ENCODE measurements around the gene DNAL4.

Gene DNAL4

GRCh38 chr22:38748487-38749136 is 45.3 kb downstream of the DNAL4 start:
- Mint-ChIP-seq H3K4me1 (peaks cover 46% of the 10 kb centered on the region), H3K36me3 (peaks cover 58% of the 10 kb centered on the region), H3K4me3 (no peak overlapping the region), H3K27me3 (no peaks in the 10 kb centered on the region), H3K27ac (no peak overlapping the region), H3K9me3 (no peaks in the 10 kb centered on the region)
- ATAC-seq, result no peak

GRCh38 chr22:38745676-38746460 is 48.1 kb downstream of the DNAL4 start:
- no peak overlapping the region for H3K27ac Mint-ChIP-seq
- ATAC-seq, result no peak
- H3K9me3 Mint-ChIP-seq, result no peaks in the 10 kb centered on the region
- peaks cover 51% of the 10 kb centered on the region for H3K36me3 Mint-ChIP-seq
- H3K4me1 Mint-ChIP-seq, result peaks cover 18% of the 10 kb centered on the region
- H3K27me3 Mint-ChIP-seq, result no peaks in the 10 kb centered on the region
- no peak overlapping the region for H3K4me3 Mint-ChIP-seq

GRCh38 chr22:38744981-38745380 is 49.0 kb downstream of the DNAL4 start:
- no peak for ATAC-seq
- Mint-ChIP-seq H3K4me1 (peaks cover 10% of the 10 kb centered on the region), H3K4me3 (no peak overlapping the region), H3K27me3 (no peaks in the 10 kb centered on the region), H3K9me3 (no peaks in the 10 kb centered on the region), H3K27ac (no peak overlapping the region), H3K36me3 (peaks cover 49% of the 10 kb centered on the region)

DNA sequence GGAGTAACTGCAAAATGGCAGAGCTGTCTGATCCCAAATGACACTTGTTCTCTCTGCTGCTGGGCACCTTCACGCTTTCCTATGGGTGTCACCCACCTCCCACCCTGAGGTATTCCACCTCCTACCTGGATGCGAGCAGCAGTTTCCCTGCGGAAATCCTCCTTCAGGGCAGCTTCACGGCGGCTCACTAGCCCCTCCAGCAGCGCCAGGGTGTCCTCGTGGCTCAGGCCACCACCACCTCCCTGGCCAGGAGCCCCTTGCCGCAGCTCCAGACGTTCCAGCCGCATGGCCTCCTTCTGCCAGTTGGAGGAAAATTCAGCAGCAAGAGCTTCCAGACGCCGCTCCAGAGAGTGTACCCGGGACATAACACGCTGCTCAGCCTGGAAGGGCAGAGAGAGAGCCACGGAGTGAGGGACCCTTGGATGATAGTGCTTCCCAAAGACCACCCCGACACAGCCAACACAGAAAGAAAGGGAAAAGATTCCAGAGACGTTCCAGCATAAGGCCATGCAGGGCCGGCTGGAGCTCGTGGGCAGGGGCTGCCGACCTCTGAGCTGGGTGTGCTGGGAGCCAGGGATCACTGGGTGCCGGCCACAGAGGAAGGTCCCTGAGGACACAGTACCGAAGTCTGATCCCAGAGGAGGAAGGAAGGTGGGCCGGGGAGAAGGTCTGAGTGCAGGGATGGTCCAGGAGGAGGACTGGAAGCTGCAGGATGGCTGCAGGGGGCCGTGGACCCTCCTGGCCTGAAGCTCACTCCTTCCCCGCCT is 51.6 kb downstream of the DNAL4 start:
- ATAC-seq, result no peak
- Mint-ChIP-seq H3K27ac (no peak overlapping the region), H3K36me3 (peaks cover 62% of the 10 kb centered on the region), H3K27me3 (no peaks in the 10 kb centered on the region), H3K4me3 (no peak overlapping the region), H3K4me1 (peaks cover 7% of the 10 kb centered on the region), H3K9me3 (no peaks in the 10 kb centered on the region)

- peaks cover 70% of the 10 kb centered on the region for H3K36me3 Mint-ChIP-seq
- no peak for ATAC-seq
- H3K27ac Mint-ChIP-seq, result no peak overlapping the region
- H3K4me3 Mint-ChIP-seq, result no peak overlapping the region
- peaks cover 15% of the 10 kb centered on the region for H3K4me1 Mint-ChIP-seq
- H3K27me3 Mint-ChIP-seq, result no peaks in the 10 kb centered on the region
- no peaks in the 10 kb centered on the region for H3K9me3 Mint-ChIP-seq
These were observed 52.4 kb downstream of the DNAL4 start for GRCh38 chr22:38741576-38741975.

- Mint-ChIP-seq H3K27ac (no peak overlapping the region), H3K9me3 (no peaks in the 10 kb centered on the region), H3K36me3 (peaks cover 73% of the 10 kb centered on the region), H3K27me3 (no peaks in the 10 kb centered on the region), H3K4me3 (no peak overlapping the region), H3K4me1 (peaks cover 19% of the 10 kb centered on the region)
- no peak for ATAC-seq
These were observed 52.8 kb downstream of the DNAL4 start for GRCh38 chr22:38741166-38741565.

DNA sequence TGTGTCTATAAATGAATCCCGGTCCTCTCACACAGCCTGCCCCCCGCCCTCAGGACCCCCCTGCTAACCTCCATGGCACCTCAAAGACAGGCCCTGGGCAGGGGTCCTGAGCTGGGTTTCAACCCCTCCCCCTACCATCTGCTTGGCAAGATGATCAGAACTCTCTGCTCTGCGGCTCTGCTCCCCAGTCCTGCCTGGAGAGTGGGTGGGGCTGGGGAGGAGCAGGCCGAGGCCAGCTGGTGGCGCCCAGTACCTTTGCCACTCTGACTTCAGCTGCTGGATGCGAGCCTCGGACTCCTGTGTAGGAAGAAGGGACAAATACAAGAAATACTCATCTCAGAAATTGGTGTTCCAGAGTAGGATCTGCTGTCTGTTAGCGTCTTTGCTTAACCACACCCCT is 53.2 kb downstream of the DNAL4 start:
- Mint-ChIP-seq H3K4me1 (peaks cover 23% of the 10 kb centered on the region), H3K27ac (no peak overlapping the region), H3K9me3 (no peaks in the 10 kb centered on the region), H3K36me3 (peaks cover 75% of the 10 kb centered on the region), H3K4me3 (no peak overlapping the region), H3K27me3 (no peaks in the 10 kb centered on the region)
- ATAC-seq, result no peak

GRCh38 chr22:38740116-38740723 is 53.7 kb downstream of the DNAL4 start:
- Mint-ChIP-seq H3K36me3 (peaks cover 72% of the 10 kb centered on the region), H3K27ac (no peak overlapping the region), H3K27me3 (no peaks in the 10 kb centered on the region), H3K4me1 (peaks cover 29% of the 10 kb centered on the region), H3K9me3 (no peaks in the 10 kb centered on the region), H3K4me3 (no peak overlapping the region)
- ATAC-seq, result no peak

GRCh38 chr22:38739300-38740055 is 54.5 kb downstream of the DNAL4 start:
- Mint-ChIP-seq H3K27me3 (no peaks in the 10 kb centered on the region), H3K36me3 (peaks cover 74% of the 10 kb centered on the region), H3K9me3 (no peaks in the 10 kb centered on the region), H3K4me1 (peaks cover 36% of the 10 kb centered on the region), H3K4me3 (no peak overlapping the region), H3K27ac (no peak overlapping the region)
- no peak for ATAC-seq

DNA sequence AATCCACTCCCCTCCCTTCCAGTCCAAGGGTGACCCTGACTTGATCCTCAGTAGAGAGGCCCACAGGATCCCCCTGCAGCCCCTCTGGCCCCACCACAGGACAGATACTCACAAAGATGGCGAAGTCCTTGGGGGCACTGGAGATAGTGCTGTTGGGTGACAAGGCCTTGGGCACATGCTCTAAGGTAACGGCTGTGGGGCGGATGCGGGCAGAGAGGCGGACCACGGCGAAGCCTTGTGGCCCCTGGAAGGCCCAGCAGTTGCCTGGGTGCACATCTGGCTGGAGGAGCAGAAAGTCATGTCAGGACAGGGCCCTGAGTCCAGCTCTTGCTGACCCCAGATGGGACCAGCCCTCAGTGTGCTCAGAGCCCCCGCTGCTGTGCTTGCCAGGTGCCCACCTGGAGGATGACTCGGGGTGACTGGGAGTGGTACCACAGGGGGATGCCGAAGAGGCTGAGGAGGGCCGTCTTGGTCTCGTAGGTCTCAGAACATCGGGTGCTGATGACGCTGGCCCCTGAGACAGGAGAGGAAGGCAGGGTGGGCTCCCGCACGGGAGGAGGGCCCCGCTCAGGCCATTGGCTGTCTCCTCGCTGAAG is 55.4 kb downstream of the DNAL4 start:
- Mint-ChIP-seq H3K4me3 (no peak overlapping the region), H3K9me3 (no peaks in the 10 kb centered on the region), H3K36me3 (peaks cover 76% of the 10 kb centered on the region), H3K4me1 (peaks cover 45% of the 10 kb centered on the region), H3K27ac (no peak overlapping the region), H3K27me3 (no peaks in the 10 kb centered on the region)
- no peak for ATAC-seq

GRCh38 chr22:38737302-38738060 is 56.5 kb downstream of the DNAL4 start:
- H3K4me1 Mint-ChIP-seq, result peaks cover 55% of the 10 kb centered on the region
- H3K27ac Mint-ChIP-seq, result peak overlapping the region; percentile 86
- peaks cover 76% of the 10 kb centered on the region for H3K36me3 Mint-ChIP-seq
- no peaks in the 10 kb centered on the region for H3K9me3 Mint-ChIP-seq
- H3K4me3 Mint-ChIP-seq, result no peak overlapping the region
- ATAC-seq, result no peak
- H3K27me3 Mint-ChIP-seq, result no peaks in the 10 kb centered on the region

- Mint-ChIP-seq H3K27me3 (no peaks in the 10 kb centered on the region), H3K36me3 (peaks cover 70% of the 10 kb centered on the region), H3K4me3 (peak overlapping the region; percentile 29), H3K9me3 (no peaks in the 10 kb centered on the region), H3K27ac (peak overlapping the region; percentile 86), H3K4me1 (peaks cover 55% of the 10 kb centered on the region)
- ATAC-seq, result no peak
These were observed 57.7 kb downstream of the DNAL4 start for GRCh38 chr22:38736257-38736570.

- Mint-ChIP-seq H3K27ac (peak overlapping the region; percentile 86), H3K27me3 (no peaks in the 10 kb centered on the region), H3K4me1 (peaks cover 55% of the 10 kb centered on the region), H3K36me3 (peaks cover 66% of the 10 kb centered on the region), H3K9me3 (no peaks in the 10 kb centered on the region), H3K4me3 (peak overlapping the region; percentile 29)
- ATAC-seq, result peak; percentile 46
These were observed 58.3 kb downstream of the DNAL4 start for GRCh38 chr22:38735465-38736256.
